Body of pancreas (tissue), 4 donors: Measurements from ENCODE around the gene C15orf39. TPM values are rescaled to one million over a fixed set of nuclear protein-coding genes. Genes with fewer than 3 reads are reported as not detected.

Experiments used
- ATAC-seq: fragments of 150-250 bp; one replicate; pipeline ENCODE4 v1.9.1; 2016
- DNase-seq, 4 donors: peaks; one replicate each; pipeline ENCODE4 v3.0.0-alpha.2; 2019
- H3K27ac ChIP-seq, 4 donors: fragments of 200-600 bp; sonication (generic); 1 replicate in 3 of 4; 2 replicates in 1 of 4; pipeline versions ENCODE4 v1.5.1 to v1.6.1; 2016 to 2019; ENCODE audit warnings: mild to moderate bottlenecking in 1 of 4, mixed read lengths in 1 of 4, moderate library complexity in 1 of 4
- H3K27me3 ChIP-seq, 2 donors: fragments of 200-600 bp; sonication (generic); one replicate each; pipeline ENCODE4 v1.6.0; 2016; ENCODE audit warnings: mild to moderate bottlenecking in 1 of 2
- H3K36me3 ChIP-seq, 2 donors: fragments of 200-600 bp; sonication (generic); replicated peaks in 1 of 2; 2 replicates each; pipeline ENCODE4 v1.5.1; 2016; ENCODE audit warnings: low read depth in 2 of 2; ENCODE audit not compliant: insufficient read depth in 1 of 2
- H3K4me1 ChIP-seq: fragments of 200-600 bp; sonication (generic); one replicate; pipeline ENCODE4 v1.6.0; 2016
- H3K4me3 ChIP-seq, 2 donors: fragments of 200-600 bp; sonication (generic); 1 replicate in 1 of 2; 2 replicates in 1 of 2; pipeline ENCODE4 v1.5.1; 2016 to 2019
- H3K9me3 ChIP-seq, 3 donors: fragments of 200-600 bp; sonication (generic); 1 replicate in 2 of 3; 2 replicates in 1 of 3; pipeline ENCODE4 v1.5.1; 2016
- CTCF ChIP-seq, 7 experiments: fragments of 450-650 bp in 4 of 7; fragments of 200-600 bp in 3 of 7; sonication (generic) in 3 of 7; IDR thresholded peaks; one replicate each; pipeline ENCODE4 v1.5.1; 2016 to 2019; ENCODE audit warnings: antibody characterized with exemption in 7 of 7
- POLR2A ChIP-seq, 3 donors: fragments of 450-650 bp; IDR thresholded peaks; one replicate each; pipeline ENCODE4 v1.6.1; 2016; ENCODE audit warnings: antibody characterized with exemption in 3 of 3, mild to moderate bottlenecking in 2 of 3
- WGBS, 2 donors: methylation state at CpG; one replicate each; pipeline ENCODE4 v1.1.5; 2017; 5-methylcytosine and 5-hydroxymethylcytosine counted together
- intact Hi-C: fragments of 100-400 bp; cut with DNase I; formaldehyde crosslinking; loops from one replicate; pipeline ENCODE4 v1.15.1; 2023
- total RNA-seq, 2 donors: library from RNA; depleted of rRNA; stranded (reverse); fragments of >200 nt; gene quantifications; one replicate each; pipeline ENCODE4 v1.1.0, GENCODE V29; 2016

The C15orf39 gene
- total RNA-seq, 2 donors from 2014 or later = 12.5 to 30.3 TPM

DNA sequence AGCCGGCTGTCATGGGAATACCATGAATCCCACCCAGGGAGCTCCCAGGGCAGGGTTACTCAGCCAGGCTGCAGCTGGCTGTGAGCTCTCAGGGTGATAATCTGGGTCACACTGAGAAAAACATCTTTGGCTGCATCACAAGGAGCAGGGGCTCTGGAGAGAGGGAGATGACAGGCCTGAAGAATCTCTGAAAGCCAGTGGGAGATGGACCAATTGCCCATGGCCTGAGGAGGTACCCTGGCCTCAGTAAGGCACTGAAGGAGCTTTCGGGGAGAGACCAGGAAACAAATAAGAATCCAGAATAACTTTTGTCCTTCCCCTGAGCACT is 28.3 kb downstream of the C15orf39 start:
- 76 to 95% methylated on average over 1 to 2 of the region's 2 CpGs for WGBS, 2 donors
- H3K27me3 ChIP-seq = no peaks in the 10 kb centered on the region
- TF ChIP-seq POLR2A (IDR thresholded peaks at IDR 0.05) = no peak
- TF ChIP-seq CTCF (IDR thresholded peaks at IDR 0.05) = no peak
- no peak for ATAC-seq
- no peaks in the 10 kb centered on the region for H3K9me3 ChIP-seq
- H3K36me3 ChIP-seq = no peaks in the 10 kb centered on the region
- intact Hi-C loops = loop anchor here (10.0 kb wide), 1 partner anchor 75 kb away; no protein-coding TSS in a partner anchor
- H3K4me1 ChIP-seq = no peaks in the 10 kb centered on the region
- H3K4me3 ChIP-seq = no peak overlapping the region
- no peak for DNase-seq
- H3K27ac ChIP-seq = no peak overlapping the region

- intact Hi-C loops = loop anchor here (10.0 kb wide), 1 partner anchor 74 kb away; no protein-coding TSS in a partner anchor
- H3K27me3 ChIP-seq = no peaks in the 10 kb centered on the region
Observed at GRCh38 chr15:75230551-75231371, 29.1 kb downstream of the C15orf39 start.

GRCh38 chr15:75231836-75232235 is 30.2 kb downstream of the C15orf39 start:
- intact Hi-C loops = loop anchor here (10.0 kb wide), 1 partner anchor 73 kb away; no protein-coding TSS in a partner anchor
- H3K4me3 ChIP-seq = no peak overlapping the region
- H3K36me3 ChIP-seq = no peaks in the 10 kb centered on the region
- no peaks in the 10 kb centered on the region for H3K4me1 ChIP-seq
- H3K27me3 ChIP-seq = no peaks in the 10 kb centered on the region
- no peak for DNase-seq
- ATAC-seq = no peak
- no peaks in the 10 kb centered on the region for H3K9me3 ChIP-seq
- WGBS, 2 donors = 71 to 86% methylated on average over 4 of the region's 4 CpGs
- no peak for TF ChIP-seq POLR2A (IDR thresholded peaks at IDR 0.05)
- no peak for TF ChIP-seq CTCF (IDR thresholded peaks at IDR 0.05)
- H3K27ac ChIP-seq = no peak overlapping the region

More at GRCh38 chr15:75230551-75231371, 29.1 kb downstream of the C15orf39 start:
- DNase-seq (peak in 2 of 4 donors; percentile 7 to 9), ATAC-seq (no peak)
- H3K9me3 ChIP-seq = no peaks in the 10 kb centered on the region
- H3K27ac ChIP-seq = no peak overlapping the region
- no peaks in the 10 kb centered on the region for H3K36me3 ChIP-seq
- TF ChIP-seq CTCF (IDR thresholded peaks at IDR 0.05) (no peak), POLR2A (IDR thresholded peaks at IDR 0.05) (no peak)
- WGBS, 2 donors = 82 to 91% methylated on average over 9 to 16 of the region's 16 CpGs
- no peak overlapping the region for H3K4me3 ChIP-seq
- H3K4me1 ChIP-seq = no peaks in the 10 kb centered on the region

GRCh38 chr15:75232252-75232813 is 30.7 kb downstream of the C15orf39 start:
- 80 to 89% methylated on average over 8 to 11 of the region's 12 CpGs for WGBS, 2 donors
- ATAC-seq (no peak), DNase-seq (peak in 1 of 4 donors; percentile 7)
- no peak overlapping the region for H3K4me3 ChIP-seq
- no peak overlapping the region for H3K27ac ChIP-seq
- no peaks in the 10 kb centered on the region for H3K36me3 ChIP-seq
- TF ChIP-seq POLR2A (IDR thresholded peaks at IDR 0.05) (no peak), CTCF (IDR thresholded peaks at IDR 0.05) (no peak)
- no peaks in the 10 kb centered on the region for H3K9me3 ChIP-seq
- no peaks in the 10 kb centered on the region for H3K4me1 ChIP-seq
- no peaks in the 10 kb centered on the region for H3K27me3 ChIP-seq
- intact Hi-C loops = loop anchor here (10.0 kb wide), 1 partner anchor 72 kb away; no protein-coding TSS in a partner anchor
